GM18907 (cell line): ENCODE data around the gene MACROD2.

Experiments used
- ATAC-seq: cut with Tn5 transposase; IDR thresholded peaks from one replicate; pipeline ENCODE4 v1.9.1; 2021; ENCODE audit warnings: mild to moderate bottlenecking, moderate library complexity; ENCODE audit not compliant: unreplicated experiment

The MACROD2 gene

GRCh38 chr20:15895126-15895525 is 1899.8 kb downstream of the MACROD2 start:
- peak; percentile 15 for ATAC-seq

GRCh38 chr20:15895560-15896084 is 1900.3 kb downstream of the MACROD2 start:
- peak; percentile 93 for ATAC-seq

- no peak for ATAC-seq
These were observed 1904.7 kb downstream of the MACROD2 start for GRCh38 chr20:15899967-15900366.

GRCh38 chr20:15900443-15900842 is 1905.1 kb downstream of the MACROD2 start:
- ATAC-seq, result no peak

GRCh38 chr20:15902493-15902892 is 1907.2 kb downstream of the MACROD2 start:
- no peak for ATAC-seq

GRCh38 chr20:15905661-15906060 is 1910.3 kb downstream of the MACROD2 start:
- no peak for ATAC-seq

- ATAC-seq, result no peak
These were observed 1914.7 kb downstream of the MACROD2 start for GRCh38 chr20:15909995-15910394.

GRCh38 chr20:15911581-15911980 is 1916.3 kb downstream of the MACROD2 start:
- ATAC-seq, result no peak

GRCh38 chr20:15913391-15914025 is 1918.2 kb downstream of the MACROD2 start:
- no peak for ATAC-seq

- ATAC-seq, result no peak
These were observed 1921.3 kb downstream of the MACROD2 start for GRCh38 chr20:15916623-15917022.

GRCh38 chr20:15917283-15917682 is 1922.0 kb downstream of the MACROD2 start:
- no peak for ATAC-seq

- no peak for ATAC-seq
These were observed 1923.3 kb downstream of the MACROD2 start for GRCh38 chr20:15918631-15919030.

GRCh38 chr20:15919118-15919517 is 1923.8 kb downstream of the MACROD2 start:
- ATAC-seq, result no peak

- ATAC-seq, result no peak
These were observed 1926.6 kb downstream of the MACROD2 start for GRCh38 chr20:15921930-15922329.

- ATAC-seq, result peak; percentile 46
These were observed 1927.2 kb downstream of the MACROD2 start for GRCh38 chr20:15922556-15922955.

- peak; percentile 62 for ATAC-seq
These were observed 1927.9 kb downstream of the MACROD2 start for GRCh38 chr20:15923030-15923776.

GRCh38 chr20:15924556-15924955 is 1929.2 kb downstream of the MACROD2 start:
- no peak for ATAC-seq

- ATAC-seq, result no peak
These were observed 1930.1 kb downstream of the MACROD2 start for GRCh38 chr20:15925376-15925775.

- no peak for ATAC-seq
These were observed 1932.8 kb downstream of the MACROD2 start for GRCh38 chr20:15927893-15928650.

- no peak for ATAC-seq
These were observed 1933.6 kb downstream of the MACROD2 start for GRCh38 chr20:15928946-15929345.
